T-helper 22 cell (primary cell): ENCODE data around the gene NID1.
"Not testable (repeated sequence)": the region's sequence is repeated elsewhere in the genome, so short reads cannot be mapped to it uniquely, and the experiment has no call there.

Experiments
- DNase-seq: peaks from one replicate; pipeline ENCODE4 v3.0.0-alpha.2; 2020; ENCODE audit warnings: low read depth

NID1 gene

DNA sequence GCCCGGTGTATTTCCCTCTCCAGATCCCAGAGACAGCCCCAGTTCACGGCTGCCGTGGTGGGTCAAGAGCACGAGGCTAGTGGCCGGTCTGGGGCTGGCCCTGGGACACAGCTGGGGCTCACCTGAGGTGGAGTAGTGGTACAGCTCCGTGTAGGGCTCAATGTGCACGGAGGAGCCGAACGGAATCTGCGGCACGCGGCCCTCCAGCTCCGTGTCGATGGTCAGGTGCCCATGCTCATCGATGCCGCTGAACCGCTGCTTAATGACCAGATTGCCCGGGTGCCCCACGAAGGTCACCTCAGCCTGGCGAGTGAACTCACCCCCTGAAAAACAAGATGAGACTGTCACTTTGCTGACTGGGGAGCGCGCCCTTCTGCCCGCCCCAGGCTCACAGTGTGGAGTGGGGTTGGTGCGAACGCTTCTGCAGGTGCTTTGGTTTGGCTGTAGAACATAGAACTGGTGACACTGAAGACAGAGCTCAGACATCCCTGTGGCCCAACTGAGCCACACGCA is 35.4 kb downstream of the NID1 start:
- DNase-seq: no peak

DNA sequence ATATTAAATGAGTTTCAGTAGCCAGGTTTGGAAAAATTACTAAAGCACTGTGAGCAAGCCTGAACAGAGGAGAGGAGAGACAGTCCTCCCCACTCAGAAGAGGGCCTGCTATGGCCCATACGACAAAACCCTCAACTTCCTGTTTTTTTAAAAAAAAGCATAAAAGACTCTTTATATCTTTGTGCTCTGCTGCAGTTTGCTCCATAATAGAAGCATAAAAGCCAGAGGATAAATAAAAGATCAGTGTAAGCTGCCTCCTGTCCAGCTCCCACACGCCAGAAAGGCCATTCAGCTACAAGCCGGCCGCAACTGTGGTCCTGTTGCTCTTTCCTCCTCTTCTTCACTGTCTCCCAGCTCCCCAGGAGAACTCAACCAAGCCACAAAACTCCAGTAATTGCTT is 37.8 kb downstream of the NID1 start:
- DNase-seq: no peak

DNA sequence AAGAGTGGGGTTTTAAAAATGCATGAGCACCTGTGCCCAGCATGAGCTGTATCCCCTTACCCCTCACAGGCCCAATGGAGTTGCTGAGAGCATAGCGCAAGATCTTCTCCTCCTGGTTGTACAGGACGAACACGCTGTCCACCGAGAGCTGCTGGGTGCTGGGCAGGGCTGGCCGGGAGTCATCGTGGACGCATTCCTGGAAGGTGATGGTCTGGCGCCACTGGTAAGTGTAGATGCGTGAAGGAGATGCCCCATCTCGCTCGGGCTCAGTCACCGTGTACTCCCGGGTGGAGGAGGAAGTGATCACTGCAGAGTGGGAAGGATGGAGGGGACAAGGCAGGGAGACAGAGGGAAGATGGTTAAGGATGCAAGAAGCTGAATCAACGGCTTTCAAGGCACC is 39.1 kb downstream of the NID1 start:
- DNase-seq: no peak

DNA sequence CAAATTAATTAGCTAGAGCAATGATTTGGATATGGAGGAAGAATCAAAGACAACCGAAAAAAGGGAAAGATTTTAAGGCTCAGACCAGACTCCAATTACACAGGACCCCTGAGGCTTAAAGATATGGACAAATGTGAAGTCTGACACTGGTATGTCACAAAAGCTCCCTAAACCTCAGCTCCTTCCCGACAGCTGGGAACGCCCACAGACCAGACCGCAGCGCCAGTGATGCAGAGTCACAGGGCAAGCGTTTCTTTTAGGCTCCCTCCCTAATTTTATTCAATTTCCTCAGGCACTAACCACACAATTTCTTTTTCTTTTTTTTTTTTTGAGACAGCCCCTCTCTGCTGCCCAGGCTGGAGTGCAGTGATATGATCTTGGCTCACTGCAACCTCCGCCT is 40.2 kb downstream of the NID1 start:
- DNase-seq: no peak

DNA sequence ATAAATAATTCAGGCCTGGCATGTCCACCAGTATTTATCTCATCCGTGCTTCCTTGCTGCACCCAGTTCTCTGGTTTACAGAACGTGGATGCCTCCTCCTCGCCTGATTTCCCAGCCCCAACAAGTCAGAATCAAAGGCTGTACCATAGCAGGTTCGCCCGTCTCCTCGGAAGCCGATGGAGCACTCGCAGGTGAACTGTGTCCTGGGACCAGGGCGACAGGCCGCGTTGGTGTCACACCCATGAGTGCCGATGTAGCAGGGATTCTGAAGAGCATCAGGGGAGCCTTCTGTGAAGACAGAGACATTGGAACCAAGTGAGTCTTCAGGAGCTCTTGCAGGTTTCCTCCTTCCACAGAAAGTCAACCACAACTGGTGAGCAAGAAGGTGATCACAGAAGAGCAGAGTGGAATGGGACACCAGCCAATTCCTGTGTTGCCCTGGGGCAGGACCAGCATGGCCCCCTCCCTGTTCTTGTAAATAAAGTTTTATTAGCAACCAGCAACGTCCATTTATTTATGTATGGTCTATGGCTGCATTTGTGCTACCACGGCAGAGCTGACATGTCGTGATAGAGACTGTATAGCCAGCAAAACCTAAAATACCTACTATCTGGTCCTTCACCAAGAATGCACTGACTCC is 40.8 kb downstream of the NID1 start:
- DNase-seq: no peak

DNA sequence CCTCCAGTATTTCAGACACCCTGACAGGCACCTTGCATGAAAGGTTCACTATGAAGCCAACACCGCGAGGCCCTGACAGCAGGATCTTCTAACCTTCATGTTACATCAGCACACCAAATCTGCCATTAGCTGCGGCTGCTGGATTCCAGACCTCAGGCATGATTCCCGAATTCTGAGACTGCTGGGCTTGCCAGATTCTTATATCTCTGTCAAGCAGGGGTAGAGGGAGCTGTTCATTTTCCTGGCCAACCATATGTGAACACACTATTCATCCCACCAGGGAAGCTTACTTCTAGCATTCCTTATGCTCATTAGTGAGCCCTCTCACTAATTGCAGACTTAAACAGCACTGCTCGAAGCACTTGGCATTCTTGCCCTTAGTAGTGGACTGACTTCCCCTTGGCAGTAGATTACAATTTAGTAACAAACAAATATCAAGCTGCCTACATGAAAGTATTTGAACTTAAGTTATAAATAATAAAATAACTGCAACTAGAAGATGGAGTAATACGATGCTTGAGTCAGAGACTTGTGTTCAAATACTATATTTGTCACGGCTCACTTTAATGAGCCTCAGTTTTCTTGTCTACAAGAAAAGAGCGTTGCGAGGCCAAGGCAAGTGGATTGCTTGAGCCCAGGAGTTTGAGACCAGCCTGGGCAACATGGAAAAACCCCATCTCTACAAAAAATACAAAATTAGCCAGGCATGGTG is 43.3 kb downstream of the NID1 start:
- DNase-seq: no peak

DNA sequence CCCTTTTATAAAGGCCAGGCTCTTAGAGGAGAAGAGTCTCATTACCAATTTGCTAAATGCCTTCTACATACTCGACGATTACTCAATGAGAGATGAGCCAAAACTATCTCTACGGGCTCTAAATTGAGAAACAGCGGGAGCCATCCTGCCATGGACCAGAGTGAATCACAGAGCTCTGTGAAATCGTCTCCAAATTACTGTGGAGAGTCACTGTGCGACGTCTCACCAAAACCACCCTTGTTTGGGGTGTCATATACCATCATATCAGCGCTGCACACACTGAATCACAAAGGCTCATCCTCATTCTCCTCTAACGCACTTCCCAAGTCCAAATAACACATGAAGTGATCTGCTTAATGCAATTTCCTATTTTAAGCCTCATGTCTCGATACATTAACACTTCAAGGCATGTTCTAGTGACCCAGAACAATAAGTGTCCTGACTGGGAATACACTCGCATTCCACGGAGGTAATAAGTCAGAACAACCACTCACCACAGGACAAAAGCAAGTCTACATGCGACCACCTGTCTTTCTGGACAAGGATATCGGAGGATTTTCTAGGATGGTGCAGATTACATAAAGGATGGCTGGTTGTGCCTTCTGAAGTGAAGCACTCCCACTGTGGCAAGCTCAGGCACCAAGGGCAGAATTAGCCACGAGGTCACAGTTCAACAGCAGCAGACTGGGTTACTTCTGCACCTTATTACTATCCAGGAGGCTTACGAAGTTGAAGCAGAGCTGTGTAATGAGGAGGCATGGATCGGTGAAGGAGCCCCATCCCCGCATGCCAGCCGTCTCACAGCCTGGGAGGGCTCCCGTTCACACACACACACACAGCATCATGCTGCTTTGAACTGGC is 44.3 kb downstream of the NID1 start:
- no peak for DNase-seq

DNA sequence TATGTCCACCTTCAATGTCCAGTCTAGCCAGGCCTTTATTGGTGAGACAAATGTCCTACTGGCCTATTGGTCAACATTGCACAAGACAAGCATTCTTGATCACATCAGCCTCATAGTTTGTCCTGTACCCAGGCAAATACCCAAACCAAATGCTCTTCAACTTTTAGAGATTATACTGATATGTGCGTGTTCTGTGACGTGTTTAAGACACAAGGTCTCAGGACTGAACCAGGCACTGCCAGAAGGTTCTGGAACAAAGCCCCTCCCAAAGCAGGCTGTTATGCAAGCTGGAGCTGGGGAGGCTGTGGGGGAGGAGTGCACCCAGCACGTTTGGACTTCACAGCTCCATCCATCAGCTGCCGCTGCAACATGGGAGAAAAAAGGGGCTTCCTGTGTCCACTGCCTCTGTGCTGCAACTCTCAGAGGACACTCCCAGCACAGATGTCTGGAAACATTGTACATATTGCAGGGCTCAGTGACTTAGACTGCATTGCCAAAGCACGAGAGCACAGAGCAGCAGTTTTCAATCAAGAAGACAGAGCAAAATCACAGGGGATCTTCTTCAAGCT is 45.9 kb downstream of the NID1 start:
- no peak for DNase-seq

DNA sequence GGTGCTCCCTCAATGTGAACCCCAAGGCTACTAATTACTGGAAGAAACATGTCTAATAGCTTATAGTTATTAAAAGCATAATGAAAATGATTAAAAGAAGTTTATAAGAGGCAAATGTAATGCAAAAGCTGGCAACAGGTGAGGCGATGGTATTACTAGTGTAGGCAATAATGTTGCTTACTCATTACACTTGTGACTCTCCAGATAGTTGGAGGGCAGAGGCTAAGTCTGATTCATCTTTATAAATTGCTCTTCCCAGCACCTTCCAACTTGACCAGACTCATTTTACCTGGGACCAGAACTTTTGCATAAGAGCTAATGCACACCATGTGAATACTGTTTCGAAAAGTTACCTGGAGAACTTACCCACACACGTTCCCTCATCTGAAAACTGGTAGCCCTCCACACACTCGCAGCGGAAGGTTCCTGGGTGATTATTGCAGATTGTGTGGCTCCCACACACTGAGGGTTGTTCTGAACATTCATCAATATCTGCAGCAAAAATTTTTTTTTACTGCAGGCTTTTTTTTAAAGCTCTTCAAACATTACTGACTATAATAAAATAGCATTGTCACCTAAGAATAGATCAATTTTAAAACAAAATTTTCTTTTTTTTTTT is 48.0 kb downstream of the NID1 start:
- no peak for DNase-seq

DNA sequence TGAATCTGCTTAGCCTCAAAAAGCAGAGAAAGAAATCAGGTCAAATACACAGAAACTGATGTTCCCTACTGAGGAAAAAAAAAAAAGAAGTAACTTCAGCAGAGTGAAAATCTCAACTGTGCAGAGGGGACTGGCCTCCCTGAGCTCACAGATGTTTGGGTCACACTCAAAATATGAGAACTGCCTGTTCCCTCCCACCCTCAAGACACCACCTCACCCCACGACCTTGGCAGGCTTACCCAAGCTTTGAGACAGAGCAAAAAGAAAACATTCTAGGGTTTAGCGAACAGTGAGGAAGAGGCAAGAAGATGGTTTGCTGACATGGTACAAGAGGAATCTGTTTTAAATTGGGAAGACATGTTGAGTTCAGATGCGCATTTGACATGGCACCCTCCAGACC is 48.8 kb downstream of the NID1 start:
- DNase-seq: no peak

DNA sequence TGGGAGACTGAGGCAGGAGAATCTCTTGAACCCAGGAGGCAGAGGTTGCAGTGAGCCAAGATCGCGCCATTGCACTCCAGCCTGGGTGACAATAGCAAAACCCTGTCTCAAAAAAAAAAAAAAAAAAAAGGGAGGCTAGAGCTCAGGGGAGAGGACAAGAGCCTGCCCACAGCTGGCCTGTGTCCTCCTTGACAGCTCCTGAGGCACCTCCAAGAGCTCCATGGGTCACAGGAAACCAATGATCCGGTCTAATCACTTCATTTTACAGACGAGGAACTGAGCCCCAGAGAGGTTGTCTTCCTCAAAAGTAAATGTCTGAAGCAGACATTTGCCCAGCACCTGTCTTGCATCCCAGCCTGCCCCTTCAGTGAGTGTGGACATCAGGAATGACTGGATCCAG is 49.4 kb downstream of the NID1 start:
- DNase-seq: no peak

DNA sequence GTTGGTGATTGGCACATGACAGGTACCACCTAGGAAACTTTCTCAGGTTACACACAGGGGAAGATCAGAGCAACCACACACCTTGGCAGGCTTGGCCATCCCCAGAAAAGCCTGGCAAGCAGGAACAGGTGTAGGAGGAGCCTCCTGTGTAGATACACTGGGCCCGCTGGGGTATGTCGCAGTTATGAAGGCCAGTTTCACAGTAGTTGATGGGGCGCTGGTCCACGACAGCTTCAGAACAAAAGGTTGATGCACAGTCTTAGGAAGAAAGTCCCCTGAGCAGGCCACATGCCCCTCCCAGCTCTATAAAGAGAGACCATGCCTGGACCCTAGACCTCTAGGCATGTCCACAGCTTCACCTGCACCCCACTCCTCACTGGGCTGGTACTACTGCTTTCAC is 51.6 kb downstream of the NID1 start:
- no peak for DNase-seq

DNA sequence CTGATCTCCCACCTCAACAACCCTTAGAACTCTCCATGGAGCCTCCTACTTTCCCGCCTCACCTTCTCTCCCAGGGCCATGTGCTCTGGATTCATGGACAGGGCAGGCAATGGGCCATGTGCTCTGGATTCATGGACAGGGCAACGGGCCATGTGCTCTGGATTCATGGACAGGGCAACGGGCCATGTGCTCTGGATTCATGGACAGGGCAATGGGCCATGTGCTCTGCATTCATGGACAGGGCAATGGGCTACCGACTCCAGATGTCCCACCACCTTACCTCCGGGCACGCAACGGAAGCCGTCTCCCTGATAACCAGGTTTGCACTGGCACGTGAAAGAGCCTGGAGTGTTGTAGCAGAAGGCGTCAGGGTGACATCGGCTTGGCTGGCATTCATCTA is 53.2 kb downstream of the NID1 start:
- DNase-seq: no peak

DNA sequence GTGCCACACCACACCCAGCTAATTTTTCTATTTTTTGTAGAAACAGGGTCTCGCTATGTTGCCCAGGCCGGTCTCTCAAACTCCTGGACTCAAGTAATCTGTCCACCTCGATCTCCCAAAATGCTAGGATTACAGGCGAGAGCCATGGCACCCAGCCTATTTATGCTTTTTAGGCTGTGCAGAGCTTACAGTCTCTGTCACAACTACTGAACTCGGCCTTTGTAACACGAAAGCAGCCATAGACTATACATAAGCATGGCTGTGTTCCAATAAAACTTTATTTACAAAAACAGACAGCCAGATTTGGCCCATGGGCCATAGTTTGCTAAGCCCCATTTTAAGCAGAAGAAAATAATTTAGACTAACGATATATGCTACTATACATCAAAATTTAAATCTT is 54.4 kb downstream of the NID1 start:
- DNase-seq: no peak

DNA sequence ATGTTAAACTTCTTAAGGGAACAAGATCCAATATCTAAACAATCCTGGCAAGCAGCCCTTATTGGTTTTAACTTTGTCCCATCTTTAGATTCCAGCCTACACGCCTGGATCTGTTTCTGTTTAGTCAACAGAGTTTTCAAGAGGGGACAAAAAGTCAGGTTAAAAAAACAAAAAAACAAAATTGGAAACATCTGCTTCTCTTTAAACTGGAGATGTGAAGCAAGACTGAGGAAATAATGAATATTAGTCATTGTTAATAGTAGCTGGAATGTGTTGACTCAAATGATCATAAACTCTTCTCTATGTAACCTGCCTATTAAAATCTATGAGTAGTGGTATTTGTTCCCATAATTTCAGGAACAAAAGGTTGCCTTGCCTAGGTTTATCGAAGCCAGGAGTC is 55.0 kb downstream of the NID1 start:
- no peak for DNase-seq

DNA sequence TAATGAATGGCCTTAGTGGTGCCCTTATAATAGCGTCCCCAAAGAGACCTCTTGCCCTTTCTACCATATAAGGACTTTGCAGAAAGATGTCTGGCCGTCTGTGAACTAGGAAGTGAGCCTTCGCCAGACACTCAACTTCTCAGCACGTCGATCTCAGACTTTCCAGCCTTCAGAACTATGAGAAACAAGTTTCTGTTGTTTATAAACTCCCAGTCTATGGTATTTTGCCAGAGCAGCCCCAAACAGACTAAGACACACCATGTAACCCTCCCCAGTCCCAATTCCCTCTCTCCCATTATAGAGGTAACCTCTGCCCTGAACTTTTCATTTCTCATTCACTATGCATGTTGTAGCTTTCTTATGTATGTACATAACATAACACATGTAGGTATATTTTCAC is 55.7 kb downstream of the NID1 start:
- no peak for DNase-seq

DNA sequence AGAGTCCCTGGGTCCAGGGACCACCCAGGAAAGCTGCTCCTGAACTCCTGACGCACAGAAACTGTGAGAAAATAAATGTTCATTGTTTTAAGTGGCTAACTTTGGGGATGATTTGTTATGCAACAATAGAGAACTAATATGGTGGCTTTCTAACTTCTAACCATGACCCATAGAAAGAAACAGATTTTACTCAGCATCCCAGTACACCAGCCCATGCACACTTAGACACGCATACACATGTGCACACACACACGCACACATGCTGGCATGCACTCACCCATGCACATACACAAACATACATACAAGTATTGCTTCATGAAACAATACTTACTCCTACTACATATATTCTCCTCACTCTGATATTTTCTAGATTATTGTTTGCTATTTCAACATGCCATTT is 57.1 kb downstream of the NID1 start:
- no peak for DNase-seq

DNA sequence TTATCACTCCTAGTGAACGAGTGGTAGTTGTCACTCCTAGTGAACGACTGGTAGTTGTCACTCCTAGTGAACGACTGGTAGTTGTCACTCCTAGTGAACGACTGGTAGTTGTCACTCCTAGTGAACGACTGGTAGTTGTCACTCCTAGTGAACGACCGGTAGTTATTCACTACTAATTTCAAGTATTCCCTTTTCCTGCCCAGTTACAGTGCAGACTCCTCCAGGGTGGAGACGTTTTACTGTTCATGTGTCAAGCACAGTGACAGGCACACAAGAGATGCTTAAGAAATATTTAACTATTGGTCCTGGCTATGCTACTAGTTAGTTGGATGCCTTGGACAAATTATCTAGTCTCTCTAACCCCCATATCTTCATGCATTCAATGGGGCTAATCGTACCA is 61.8 kb downstream of the NID1 start:
- DNase-seq: not testable (repeated sequence)

DNA sequence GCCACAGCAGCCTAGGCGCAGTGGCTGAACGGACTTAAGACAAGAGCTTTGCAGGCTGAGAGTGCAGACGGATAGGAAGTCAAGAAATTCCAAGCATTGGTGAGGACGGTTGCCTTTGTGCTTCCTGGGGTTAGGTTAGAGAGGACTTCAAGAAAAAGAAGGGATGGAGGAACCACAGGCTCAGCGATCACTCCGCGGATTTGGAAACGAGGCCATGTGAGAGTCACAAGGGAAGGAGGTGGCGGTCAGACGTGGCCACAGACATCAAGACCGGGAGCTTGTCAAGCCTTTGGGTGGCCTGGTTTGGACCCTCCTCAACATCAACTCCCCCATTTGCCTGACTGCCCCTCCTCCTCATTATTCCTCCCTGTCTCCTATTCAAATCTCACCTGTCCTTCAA is 62.3 kb downstream of the NID1 start:
- DNase-seq: no peak

DNA sequence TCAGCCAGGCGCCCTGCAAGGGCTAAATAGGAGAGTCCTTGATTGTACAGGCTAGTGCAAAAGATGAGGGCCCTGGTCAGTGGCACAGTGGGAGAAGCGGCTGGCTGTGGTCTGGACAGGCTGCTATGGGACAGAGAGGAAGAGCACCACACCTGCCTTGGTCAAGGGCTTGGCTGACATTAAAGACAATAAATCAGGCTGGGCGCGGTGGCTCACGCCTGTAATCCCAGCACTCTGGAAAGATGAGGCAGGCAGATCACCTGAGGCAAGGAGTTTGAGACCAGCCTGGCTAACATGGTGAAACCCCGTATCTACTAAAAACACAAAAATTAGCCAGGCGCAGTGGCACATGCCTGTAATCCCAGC is 62.9 kb downstream of the NID1 start:
- no peak for DNase-seq

DNA sequence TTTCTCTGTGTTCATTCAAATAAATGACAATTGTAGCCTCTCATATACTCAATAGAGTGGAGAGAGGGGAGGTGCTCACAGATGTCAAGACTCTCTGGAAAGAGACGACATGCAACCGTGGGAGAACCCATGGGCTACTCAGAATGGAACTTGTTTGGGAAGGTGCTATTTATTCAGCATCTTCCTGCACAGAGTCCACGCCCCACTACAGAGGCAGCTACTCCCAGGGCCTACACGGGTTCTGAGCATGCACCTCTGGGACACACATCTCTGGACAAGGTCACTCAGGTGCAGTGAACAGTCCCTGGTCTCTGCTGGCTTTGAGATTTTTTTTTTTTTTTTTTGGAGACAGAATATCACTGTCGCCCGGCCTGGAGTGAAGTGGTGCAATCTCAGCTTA is 64.1 kb downstream of the NID1 start:
- DNase-seq: no peak

DNA sequence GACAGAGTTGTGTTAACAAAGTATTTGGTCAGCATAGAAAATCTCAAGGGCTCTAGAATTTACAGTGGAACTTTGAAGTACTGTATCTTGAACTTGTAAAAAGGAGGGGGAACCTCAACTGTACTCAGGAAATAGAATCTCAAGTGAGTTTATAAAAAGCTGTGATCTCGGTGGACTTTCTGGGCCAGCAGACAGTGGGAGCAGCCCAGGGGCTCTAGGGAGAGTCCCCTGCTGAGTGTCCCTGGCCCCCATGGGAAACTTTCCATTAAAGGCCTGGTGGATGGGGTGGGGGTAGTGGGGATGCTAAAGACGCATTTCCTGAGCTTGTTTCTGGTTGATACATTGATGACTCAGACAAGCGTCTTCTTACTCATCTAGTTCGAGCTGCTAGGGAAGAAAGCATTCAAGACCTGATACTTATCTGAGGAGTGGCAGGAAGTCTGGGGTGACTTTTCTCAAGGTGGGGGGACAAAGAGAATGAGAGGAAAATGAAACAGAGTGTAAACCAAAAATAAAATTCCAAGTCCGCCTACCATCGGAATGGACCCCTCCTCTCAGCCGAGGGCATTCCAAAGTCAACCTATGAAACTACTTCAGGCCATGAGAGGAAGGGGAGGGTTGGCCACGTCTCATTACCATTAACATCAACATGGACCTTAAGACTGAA is 65.5 kb downstream of the NID1 start:
- DNase-seq: peak; percentile 85
